HepG2 (cell line): ENCODE results near the gene FBXO41.

ENCODE experiments used
- ATF2 ChIP-seq: sonication (generic); formaldehyde crosslinking; IDR thresholded peaks from 2 replicates; pipeline ENCODE4 v1.4.0; 2020; ENCODE audit warnings: missing genetic modification reagents
- CTCF ChIP-seq: sonication (generic); formaldehyde crosslinking; IDR thresholded peaks from 2 replicates; pipeline ENCODE4 v1.5.0; 2020; ENCODE audit warnings: mild to moderate bottlenecking, missing genetic modification reagents, moderate library complexity
- FOSL1 ChIP-seq: sonication (generic); formaldehyde crosslinking; IDR thresholded peaks from 2 replicates; pipeline ENCODE4 v1.9.0; 2021; ENCODE audit warnings: missing genetic modification reagents, borderline replicate concordance
- KMT2B ChIP-seq: IDR thresholded peaks from 2 replicates; pipeline ENCODE4 v1.6.1; 2016; ENCODE audit warnings: missing genetic modification reagents, missing compliant biosample characterization
- MAX ChIP-seq: IDR thresholded peaks from 2 replicates; pipeline ENCODE4 v1.6.1; 2012; ENCODE audit warnings: inconsistent platforms
- ZFP91 ChIP-seq: sonication (generic); formaldehyde crosslinking; IDR thresholded peaks from 2 replicates; pipeline ENCODE4 v1.9.0; 2022; ENCODE audit warnings: missing genetic modification reagents, mild to moderate bottlenecking, borderline replicate concordance
- ZNF101 ChIP-seq: sonication (generic); formaldehyde crosslinking; IDR thresholded peaks from 2 replicates; pipeline ENCODE4 v1.4.0; 2020; ENCODE audit warnings: mild to moderate bottlenecking, low read depth, missing genetic modification reagents, borderline replicate concordance

- no peak for TF ChIP-seq FOSL1 (CRISPR knock-in tag)
- TF ChIP-seq MAX, result no peak
- TF ChIP-seq ATF2 (CRISPR knock-in tag), result no peak
- no peak for TF ChIP-seq ZFP91 (CRISPR knock-in tag)
- TF ChIP-seq KMT2B (CRISPR knock-in tag), result no peak
- TF ChIP-seq CTCF (CRISPR knock-in tag), result no peak
- TF ChIP-seq ZNF101 (CRISPR knock-in tag), result no peak
Measured at GRCh38 chr2:73218298-73218697, 66.0 kb downstream of the FBXO41 start.
